ENCODE data around the gene MEGF11.

The MEGF11 gene

DNA sequence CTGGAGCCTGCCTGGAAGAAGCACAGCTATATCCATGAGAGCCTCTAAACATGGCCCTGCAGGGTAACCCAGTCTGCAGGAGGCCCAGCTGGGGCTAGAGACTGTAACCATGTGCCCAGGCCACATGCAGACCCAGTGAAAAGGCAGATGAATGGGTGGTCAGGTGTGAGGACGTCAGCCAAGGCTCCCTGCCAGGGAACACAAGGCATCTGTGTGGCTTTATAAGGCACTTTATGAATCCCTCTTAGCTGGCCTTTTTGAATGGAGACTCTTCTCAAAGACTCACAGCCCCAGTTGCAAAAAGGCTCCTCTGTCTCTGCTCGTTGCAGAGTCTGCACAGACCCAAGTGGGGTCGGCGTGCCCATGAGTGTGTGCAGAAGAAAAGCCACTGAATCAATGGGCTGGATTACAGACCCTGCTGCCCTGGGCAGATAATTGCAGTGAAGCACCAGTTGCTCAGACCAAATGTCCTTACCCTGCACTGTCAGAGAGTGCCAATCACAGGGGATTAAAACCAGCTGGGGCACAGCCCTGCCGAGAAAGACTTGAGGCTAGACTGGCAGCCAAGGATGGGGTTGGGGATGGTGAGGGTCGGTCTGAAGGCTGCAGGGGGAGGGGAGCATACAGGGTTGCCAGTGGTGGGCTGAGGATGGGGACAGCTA is 230.1 kb downstream of the MEGF11 start:
- TF ChIP-seq, protein P1, sequence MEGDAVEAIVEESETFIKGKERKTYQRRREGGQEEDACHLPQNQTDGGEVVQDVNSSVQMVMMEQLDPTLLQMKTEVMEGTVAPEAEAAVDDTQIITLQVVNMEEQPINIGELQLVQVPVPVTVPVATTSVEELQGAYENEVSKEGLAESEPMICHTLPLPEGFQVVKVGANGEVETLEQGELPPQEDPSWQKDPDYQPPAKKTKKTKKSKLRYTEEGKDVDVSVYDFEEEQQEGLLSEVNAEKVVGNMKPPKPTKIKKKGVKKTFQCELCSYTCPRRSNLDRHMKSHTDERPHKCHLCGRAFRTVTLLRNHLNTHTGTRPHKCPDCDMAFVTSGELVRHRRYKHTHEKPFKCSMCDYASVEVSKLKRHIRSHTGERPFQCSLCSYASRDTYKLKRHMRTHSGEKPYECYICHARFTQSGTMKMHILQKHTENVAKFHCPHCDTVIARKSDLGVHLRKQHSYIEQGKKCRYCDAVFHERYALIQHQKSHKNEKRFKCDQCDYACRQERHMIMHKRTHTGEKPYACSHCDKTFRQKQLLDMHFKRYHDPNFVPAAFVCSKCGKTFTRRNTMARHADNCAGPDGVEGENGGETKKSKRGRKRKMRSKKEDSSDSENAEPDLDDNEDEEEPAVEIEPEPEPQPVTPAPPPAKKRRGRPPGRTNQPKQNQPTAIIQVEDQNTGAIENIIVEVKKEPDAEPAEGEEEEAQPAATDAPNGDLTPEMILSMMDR (conservative IDR thresholded peaks at IDR 0.05; ENCODE audit: control insufficient read depth, insufficient read depth, low read depth, low read length), result no peak
- DNase-seq (ENCODE audit: low read depth), result no peak
- no peak overlapping the region for H3K4me3 ChIP-seq (ENCODE audit: control insufficient read depth, low read depth, low read length)

DNA sequence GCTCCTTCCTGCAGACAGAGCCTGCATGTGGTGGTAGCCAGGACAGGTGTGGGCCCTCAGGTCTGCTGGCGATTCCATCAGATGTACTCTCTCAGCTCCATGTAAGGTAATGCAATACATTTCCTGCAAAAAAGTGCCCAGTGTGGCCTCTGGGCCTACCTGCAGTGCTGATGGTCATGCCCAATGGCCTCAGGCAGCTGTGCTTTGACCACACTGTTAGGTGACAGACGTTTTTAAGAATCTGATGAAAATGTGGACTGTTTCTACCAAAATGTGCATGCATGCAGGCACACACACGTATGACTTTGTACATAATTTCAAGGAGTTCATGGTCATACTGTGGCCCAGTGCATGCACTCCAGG is 231.4 kb downstream of the MEGF11 start:
- H3K4me3 ChIP-seq (ENCODE audit: control insufficient read depth, low read depth, low read length), result no peak overlapping the region
- TF ChIP-seq, protein P1 (conservative IDR thresholded peaks at IDR 0.05; ENCODE audit: control insufficient read depth, insufficient read depth, low read depth, low read length), result no peak
- DNase-seq (ENCODE audit: low read depth), result no peak

DNA sequence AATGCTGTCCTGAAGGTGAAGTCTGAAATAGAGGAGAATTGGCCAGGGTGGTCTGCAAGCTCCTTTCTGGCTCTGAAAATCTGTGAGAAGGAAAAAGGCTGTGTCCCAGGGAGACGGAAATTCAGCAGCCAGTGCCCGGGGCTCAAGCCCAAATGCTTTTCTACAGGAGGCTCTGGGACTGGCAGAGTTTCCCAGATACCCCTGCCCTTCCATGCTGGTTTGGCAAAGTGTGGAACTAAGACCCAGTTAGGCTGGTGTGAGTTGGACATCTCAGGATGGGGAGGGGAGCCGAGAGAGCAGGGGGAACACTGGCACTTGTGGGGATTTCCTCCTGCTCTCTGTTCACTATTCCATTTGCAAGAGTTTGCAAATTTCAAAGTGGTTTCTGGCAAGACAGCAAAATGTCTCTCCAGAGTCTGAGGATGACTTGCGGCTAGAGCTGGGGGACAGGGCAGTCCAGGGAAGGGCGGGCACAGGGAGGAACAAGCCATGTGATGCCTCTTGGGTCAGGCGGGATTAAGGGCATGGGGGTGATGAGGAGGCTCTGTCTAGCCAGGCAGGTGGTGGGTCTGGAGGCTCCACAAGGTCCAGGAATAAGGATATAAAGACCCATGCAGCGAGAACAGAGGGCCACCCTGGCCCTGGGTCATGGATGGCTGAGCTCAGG is 231.9 kb downstream of the MEGF11 start:
- TF ChIP-seq, protein P1 (conservative IDR thresholded peaks at IDR 0.05; ENCODE audit: control insufficient read depth, insufficient read depth, low read depth, low read length), result no peak
- no peak overlapping the region for H3K4me3 ChIP-seq (ENCODE audit: control insufficient read depth, low read depth, low read length)
- no peak for DNase-seq (ENCODE audit: low read depth)

DNA sequence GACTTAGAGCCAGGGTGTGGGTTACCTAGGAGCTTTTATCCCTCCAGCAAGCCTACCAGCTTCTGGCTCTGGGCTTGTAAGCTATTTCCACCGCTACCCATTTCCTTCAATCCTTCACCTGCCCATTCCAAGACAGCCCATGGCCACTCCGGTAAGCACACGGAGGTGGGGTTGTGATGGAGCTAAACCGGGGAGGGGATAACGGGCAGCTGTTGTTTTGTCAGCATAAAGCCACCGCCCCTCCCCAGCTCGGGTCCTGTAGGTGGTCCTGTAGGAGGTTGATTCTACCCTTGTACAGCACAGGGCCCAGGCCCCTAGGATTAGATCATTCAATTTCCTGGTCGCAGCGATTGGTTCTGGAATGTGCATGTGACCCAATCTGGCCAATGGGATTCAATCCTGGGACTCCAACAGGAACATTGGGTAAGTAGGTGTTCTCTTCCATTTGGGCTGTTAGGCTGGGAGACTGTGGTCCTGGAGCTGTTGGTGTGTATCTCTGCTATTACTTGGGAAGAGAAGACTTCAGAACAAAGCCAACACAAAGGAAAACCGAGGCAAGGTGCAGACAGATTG is 233.6 kb downstream of the MEGF11 start:
- no peak overlapping the region for H3K4me3 ChIP-seq (ENCODE audit: control insufficient read depth, low read depth, low read length)
- DNase-seq (ENCODE audit: low read depth), result no peak
- TF ChIP-seq, protein P1 (conservative IDR thresholded peaks at IDR 0.05; ENCODE audit: control insufficient read depth, insufficient read depth, low read depth, low read length), result no peak

DNA sequence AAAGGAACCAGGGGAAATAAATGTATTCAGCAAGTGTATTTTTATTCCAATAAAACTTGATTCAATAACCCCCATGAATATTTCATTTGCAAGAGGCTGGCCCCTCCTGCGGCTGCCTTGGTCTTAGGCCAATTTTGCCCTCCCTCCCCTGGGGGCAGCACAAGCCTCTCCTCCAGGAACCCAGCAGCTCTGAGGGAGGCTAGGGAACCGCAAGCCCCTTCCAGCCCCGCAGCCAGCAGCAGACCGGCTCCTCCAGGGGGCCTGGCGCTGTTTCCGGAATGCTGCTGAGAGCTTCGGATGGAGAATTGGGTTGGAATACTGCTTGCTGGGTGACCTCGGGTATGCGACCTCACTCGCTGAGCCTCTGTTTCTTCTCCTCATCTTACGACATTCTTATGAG is 234.2 kb downstream of the MEGF11 start:
- TF ChIP-seq, protein P1 (conservative IDR thresholded peaks at IDR 0.05; ENCODE audit: control insufficient read depth, insufficient read depth, low read depth, low read length), result no peak
- H3K4me3 ChIP-seq (ENCODE audit: control insufficient read depth, low read depth, low read length), result no peak overlapping the region
- no peak for DNase-seq (ENCODE audit: low read depth)

DNA sequence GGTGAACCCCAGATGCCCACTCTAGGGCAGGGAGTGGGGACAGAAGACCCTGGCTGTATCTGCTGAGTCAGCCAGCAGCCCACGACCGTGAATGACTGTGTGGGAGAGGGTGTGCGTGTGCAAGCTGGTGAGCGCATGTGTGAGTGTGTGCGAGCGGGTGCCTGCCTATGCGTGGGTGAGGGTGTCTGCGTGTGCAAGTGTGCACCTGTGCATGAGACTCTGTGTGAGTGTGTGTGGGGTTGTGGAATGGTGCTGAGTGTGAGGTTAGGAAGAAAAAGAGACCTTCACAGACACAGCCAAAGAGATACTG is 235.1 kb downstream of the MEGF11 start:
- H3K4me3 ChIP-seq (ENCODE audit: control insufficient read depth, low read depth, low read length), result no peak overlapping the region
- no peak for DNase-seq (ENCODE audit: low read depth)
- TF ChIP-seq, protein P1 (conservative IDR thresholded peaks at IDR 0.05; ENCODE audit: control insufficient read depth, insufficient read depth, low read depth, low read length), result no peak

Measured in fibroblast of mammary gland (primary cell).